ENCODE measurements around the gene KSR1.
"Not testable (repeated sequence)": the region's sequence is repeated elsewhere in the genome, so short reads cannot be mapped to it uniquely, and the experiment has no call there.

GRCh38 chr17:27645621-27646020, 189.4 kb downstream of the KSR1 start:
- not testable (repeated sequence) for TF ChIP-seq CTCF (IDR thresholded peaks at IDR 0.05; ENCODE audit: control extremely low read depth in 1 of 3, insufficient read depth in 1 of 3, low read depth in 1 of 3, low read length in 3 of 3); RAD21 (IDR thresholded peaks at IDR 0.05 in 1 of 2, conservative IDR thresholded peaks at IDR 0.05 in 1 of 2; ENCODE audit: low read depth in 2 of 2, low read length in 2 of 2); EP300 (IDR thresholded peaks at IDR 0.05; ENCODE audit: borderline replicate concordance in 1 of 2, low read depth in 2 of 2, low read length in 2 of 2); YY1 (IDR thresholded peaks at IDR 0.05; ENCODE audit: low read depth, low read length); CBX5 (IDR thresholded peaks at IDR 0.05; ENCODE audit: low read depth, low read length); CEBPB (IDR thresholded peaks at IDR 0.05; ENCODE audit: low read depth, low read length); POLR2AphosphoS5 (IDR thresholded peaks at IDR 0.05; ENCODE audit: low read depth, low read length); CBX8 (IDR thresholded peaks at IDR 0.05; ENCODE audit: borderline replicate concordance, low read depth, low read length); JUN (IDR thresholded peaks at IDR 0.05; ENCODE audit: low read depth, low read length); HDAC6 (IDR thresholded peaks at IDR 0.05; ENCODE audit: low read depth, low read length); TAF1 (IDR thresholded peaks at IDR 0.05; ENCODE audit: low read depth, low read length); SP4 (IDR thresholded peaks at IDR 0.05; ENCODE audit: low read length); TEAD4 (IDR thresholded peaks at IDR 0.05; ENCODE audit: low read depth, low read length)
- TF ChIP-seq, protein P1, sequence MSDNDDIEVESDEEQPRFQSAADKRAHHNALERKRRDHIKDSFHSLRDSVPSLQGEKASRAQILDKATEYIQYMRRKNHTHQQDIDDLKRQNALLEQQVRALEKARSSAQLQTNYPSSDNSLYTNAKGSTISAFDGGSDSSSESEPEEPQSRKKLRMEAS (IDR thresholded peaks at IDR 0.05) = not testable (repeated sequence)

Data from H1 (cell line).